ENCODE data around the gene RPS6KB2. TPM values are rescaled to one million over a fixed set of nuclear protein-coding genes. Genes with fewer than 3 reads are reported as not detected.

Gene RPS6KB2
- total RNA-seq, 1 experiment from 2014 or later: 170 TPM

- Histone ChIP-seq H4K20me1 (ENCODE audit: low read length) (no peaks in the 10 kb centered on the region), H3K9me3 (ENCODE audit: low read length) (no peaks in the 10 kb centered on the region), H3K4me2 (ENCODE audit: low read length) (no peak overlapping the region), H3K36me3 (ENCODE audit: low read depth, low read length) (no peaks in the 10 kb centered on the region), H3F3A (ENCODE audit: low read length, unreplicated experiment) (no peaks in the 10 kb centered on the region), H2AFZ (ENCODE audit: low read length) (no peak overlapping the region), H3K27ac (ENCODE audit: low read length) (no peak overlapping the region), H3K27me3 (ENCODE audit: low read length) (no peaks in the 10 kb centered on the region), H3K79me2 (ENCODE audit: low read length) (peaks cover under 1% of the 10 kb centered on the region; the same call in 1 of the 2 replicates), H3K9ac (ENCODE audit: low read length) (no peak overlapping the region), H3K4me1 (ENCODE audit: insufficient read depth, low read length) (peaks cover 4% of the 10 kb centered on the region), H3K4me3 (ENCODE audit: low read length) (no peak overlapping the region), H3K9me2 (replicated peaks; ENCODE audit: low read length) (no peaks in the 10 kb centered on the region)
- CTCF ChIA-PET: interaction anchor here (0.7 kb wide), 1 partner anchor 87 kb away, joined by 7 read pairs; no protein-coding TSS in a partner anchor
- no peak for DNase-seq
- intact Hi-C loops (cut with micrococcal nuclease): no loop called here
- no TSS peak for BruUV-seq (replicated peaks)
- no peak for ATAC-seq
- POLR2A ChIA-PET (ENCODE audit: unreplicated experiment): interaction anchor here (0.6 kb wide), 1 partner anchor 13 kb away, joined by 4 read pairs; no protein-coding TSS in a partner anchor
- no peak for TF ChIP-seq EZH2 (IDR thresholded peaks at IDR 0.05; ENCODE audit: low read length, unreplicated experiment)
- no peak for TF ChIP-seq CTCF (conservative IDR thresholded peaks at IDR 0.05; ENCODE audit: low read depth, low read length)
- no peak for TF ChIP-seq EZH2phosphoT487 (IDR thresholded peaks at IDR 0.05; ENCODE audit: borderline replicate concordance, low read length)
These were observed 21.8 kb upstream of the RPS6KB2 start for GRCh38 chr11:67406420-67406968.

GRCh38 chr11:67406969-67407687 lies 21.2 kb upstream of the RPS6KB2 start:
- Histone ChIP-seq H3K4me2 (ENCODE audit: low read length) (no peak overlapping the region), H3K36me3 (ENCODE audit: low read depth, low read length) (no peaks in the 10 kb centered on the region), H3K27ac (ENCODE audit: low read length) (no peak overlapping the region), H3K4me3 (ENCODE audit: low read length) (no peak overlapping the region), H3K4me1 (ENCODE audit: insufficient read depth, low read length) (peaks cover 2% of the 10 kb centered on the region), H3K9me2 (replicated peaks; ENCODE audit: low read length) (no peaks in the 10 kb centered on the region), H3K79me2 (ENCODE audit: low read length) (no peaks in the 10 kb centered on the region), H3K27me3 (ENCODE audit: low read length) (no peaks in the 10 kb centered on the region), H3F3A (ENCODE audit: low read length, unreplicated experiment) (no peaks in the 10 kb centered on the region), H3K9ac (ENCODE audit: low read length) (no peak overlapping the region), H3K9me3 (ENCODE audit: low read length) (no peaks in the 10 kb centered on the region), H2AFZ (ENCODE audit: low read length) (no peak overlapping the region), H4K20me1 (ENCODE audit: low read length) (no peaks in the 10 kb centered on the region)
- no TSS peak for BruUV-seq (replicated peaks)
- ATAC-seq: peak; percentile 49
- intact Hi-C loops (cut with micrococcal nuclease): no loop called here
- CTCF ChIA-PET: interaction anchor here (0.7 kb wide), 1 partner anchor 88 kb away, joined by 7 read pairs; no protein-coding TSS in a partner anchor
- POLR2A ChIA-PET (ENCODE audit: unreplicated experiment): interaction anchor here (0.6 kb wide), 1 partner anchor 12 kb away, joined by 4 read pairs; no protein-coding TSS in a partner anchor
- TF ChIP-seq EZH2 (IDR thresholded peaks at IDR 0.05; ENCODE audit: low read length, unreplicated experiment): no peak
- TF ChIP-seq EZH2phosphoT487 (IDR thresholded peaks at IDR 0.05; ENCODE audit: borderline replicate concordance, low read length): no peak
- TF ChIP-seq CTCF (conservative IDR thresholded peaks at IDR 0.05; ENCODE audit: low read depth, low read length): no peak
- no peak for DNase-seq

- Histone ChIP-seq H3K79me2 (ENCODE audit: low read length) (no peaks in the 10 kb centered on the region), H3K4me1 (ENCODE audit: insufficient read depth, low read length) (no peaks in the 10 kb centered on the region; the same call in 1 of the 2 replicates), H4K20me1 (ENCODE audit: low read length) (no peaks in the 10 kb centered on the region), H3K4me2 (ENCODE audit: low read length) (no peak overlapping the region), H3K27ac (ENCODE audit: low read length) (no peak overlapping the region), H3K9me3 (ENCODE audit: low read length) (no peaks in the 10 kb centered on the region), H3K9me2 (replicated peaks; ENCODE audit: low read length) (no peaks in the 10 kb centered on the region), H3K27me3 (ENCODE audit: low read length) (no peaks in the 10 kb centered on the region), H2AFZ (ENCODE audit: low read length) (no peak overlapping the region), H3K4me3 (ENCODE audit: low read length) (no peak overlapping the region), H3K36me3 (ENCODE audit: low read depth, low read length) (no peaks in the 10 kb centered on the region), H3K9ac (ENCODE audit: low read length) (no peak overlapping the region), H3F3A (ENCODE audit: low read length, unreplicated experiment) (no peaks in the 10 kb centered on the region)
- intact Hi-C loops (cut with micrococcal nuclease): no loop called here
- DNase-seq (no peak), ATAC-seq (no peak)
- no peak for TF ChIP-seq EZH2phosphoT487 (IDR thresholded peaks at IDR 0.05; ENCODE audit: borderline replicate concordance, low read length)
- TF ChIP-seq EZH2 (IDR thresholded peaks at IDR 0.05; ENCODE audit: low read length, unreplicated experiment): no peak
- no peak for TF ChIP-seq CTCF (conservative IDR thresholded peaks at IDR 0.05; ENCODE audit: low read depth, low read length)
- POLR2A ChIA-PET (ENCODE audit: unreplicated experiment): no interaction called here
- BruUV-seq (replicated peaks): no TSS peak
- CTCF ChIA-PET: no interaction called here
These were observed 20.6 kb upstream of the RPS6KB2 start for GRCh38 chr11:67407688-67408163.

Measured in PC-3 (cell line).